GM21390 (cell line): ENCODE data around the gene FSD2.
A peak's percentile ranks its signal among the peaks of the same experiment; 100 is the strongest.
"Not testable (repeated sequence)": the region's sequence is repeated elsewhere in the genome, so short reads cannot be mapped to it uniquely, and the experiment has no call there.

Experiments used
- ATAC-seq: cut with Tn5 transposase; IDR thresholded peaks from one replicate; pipeline ENCODE4 v1.9.1; 2021; ENCODE audit not compliant: unreplicated experiment

FSD2 gene

DNA sequence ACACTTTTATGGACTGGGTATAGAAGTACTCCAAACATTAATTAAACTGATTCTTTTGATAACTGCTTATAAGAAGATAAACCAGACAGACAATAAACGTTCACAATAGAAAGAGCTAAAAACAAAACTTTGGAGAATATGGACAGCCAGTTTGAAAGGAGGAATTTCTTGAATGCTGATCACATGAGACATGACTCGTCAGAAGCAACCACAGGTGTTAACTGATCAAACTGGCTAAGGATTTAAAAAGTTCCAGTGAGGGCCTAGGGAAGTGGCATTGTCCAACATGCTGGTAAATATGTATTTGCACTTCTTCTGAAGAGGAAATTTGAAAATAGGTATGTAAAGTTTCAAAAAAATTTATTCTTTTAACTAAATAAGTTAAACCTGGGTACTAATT is 66.8 kb downstream of the FSD2 start:
- ATAC-seq: no peak

DNA sequence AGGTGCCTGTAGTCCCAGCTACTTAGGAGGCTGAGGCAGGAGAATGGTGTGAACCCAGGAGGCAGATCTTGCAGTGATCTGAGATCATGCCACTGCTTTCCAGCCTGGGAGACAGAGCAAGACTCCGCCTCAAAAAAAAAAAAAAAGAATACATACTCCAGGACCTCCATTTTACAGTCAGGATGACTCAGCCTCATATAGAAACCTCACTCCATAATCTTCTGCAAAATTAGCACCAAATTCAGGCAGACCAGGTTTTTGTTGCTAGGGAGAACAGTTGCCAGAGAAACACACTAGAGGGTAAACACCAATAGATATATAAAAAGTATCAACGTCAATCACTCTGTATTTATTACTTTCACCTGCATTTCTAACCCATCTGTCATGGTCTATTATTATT is 67.9 kb downstream of the FSD2 start:
- no peak for ATAC-seq

DNA sequence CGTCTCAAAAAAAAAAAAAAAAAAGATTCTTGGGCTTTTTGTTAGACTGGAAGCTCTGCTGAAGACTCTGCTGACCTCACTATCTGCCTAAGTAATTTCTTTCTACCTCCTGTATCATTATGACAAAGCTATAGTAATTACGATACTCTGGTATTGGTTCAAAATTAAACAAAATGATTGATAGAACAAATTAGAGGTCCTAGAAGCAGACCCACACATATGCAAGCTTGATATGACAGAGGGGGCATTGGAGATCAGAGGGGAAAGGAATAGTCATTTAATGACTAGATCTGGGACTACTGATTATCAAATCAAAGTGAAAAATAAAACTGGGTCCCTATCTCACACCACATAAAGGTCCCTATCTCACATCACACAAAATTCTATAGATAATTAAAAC is 74.3 kb downstream of the FSD2 start:
- no peak for ATAC-seq

DNA sequence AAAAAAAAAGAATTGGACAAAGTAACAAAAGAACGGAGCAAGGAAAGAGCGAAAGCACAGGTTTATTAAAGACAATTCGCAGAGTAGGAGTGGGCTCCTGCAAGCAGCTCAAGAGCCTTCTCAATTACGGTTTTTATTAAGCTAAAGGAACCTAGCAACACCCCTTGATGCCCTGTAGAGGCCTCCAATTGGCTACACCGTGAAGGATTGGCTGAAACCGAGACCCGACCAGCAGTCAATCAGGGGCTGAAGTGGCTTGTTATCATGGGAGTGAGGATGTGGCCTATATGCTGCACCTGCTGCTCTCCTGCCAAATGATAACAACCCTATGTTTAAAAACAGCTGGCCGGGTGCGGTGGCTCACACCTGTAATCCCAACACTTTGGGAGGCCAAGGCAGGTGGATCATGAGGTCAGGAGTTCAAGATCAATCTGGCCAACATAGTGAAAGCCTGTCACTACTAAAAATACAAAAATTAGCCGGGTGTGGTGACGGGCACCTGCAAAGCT is 75.8 kb downstream of the FSD2 start:
- no peak for ATAC-seq

DNA sequence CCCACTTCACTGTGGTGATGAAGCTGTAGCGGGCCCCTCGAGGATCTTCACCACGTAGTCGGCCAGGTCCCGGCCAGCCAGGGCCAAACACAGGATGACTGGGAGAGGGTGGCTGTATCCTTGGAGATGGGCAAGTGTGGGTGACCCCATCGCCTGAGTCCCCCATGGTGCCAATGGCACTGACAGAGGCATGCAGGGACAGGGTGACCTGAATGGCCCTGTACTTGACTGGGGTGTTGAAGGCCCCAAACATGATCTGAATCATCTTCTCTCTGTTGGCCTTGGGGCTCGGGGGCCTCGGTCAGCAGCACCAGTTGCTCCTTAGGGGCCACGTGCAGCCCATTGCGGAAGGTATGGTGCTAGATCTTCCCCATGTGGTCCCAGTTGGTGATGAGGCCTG is 79.1 kb downstream of the FSD2 start:
- ATAC-seq: no peak

DNA sequence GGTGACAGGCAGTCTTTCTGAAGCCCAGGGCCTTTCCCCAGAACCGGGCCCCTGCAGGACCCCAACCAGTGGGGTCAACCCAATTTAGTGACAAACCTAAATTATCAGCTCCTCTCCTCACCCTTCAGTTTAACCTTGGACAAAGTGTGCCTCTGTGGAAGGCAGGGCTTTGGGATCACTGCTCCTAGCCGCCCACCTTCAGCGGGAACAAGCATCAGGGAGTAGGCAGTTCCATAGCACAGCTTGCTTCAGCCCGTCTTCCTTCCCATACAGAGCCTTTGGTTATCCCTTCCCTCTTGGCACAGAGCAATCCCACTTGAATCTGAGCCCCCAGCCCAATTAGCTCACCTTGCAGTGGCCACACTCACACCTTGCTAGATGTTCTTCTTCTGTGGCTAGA is 90.9 kb downstream of the FSD2 start:
- no peak for ATAC-seq

DNA sequence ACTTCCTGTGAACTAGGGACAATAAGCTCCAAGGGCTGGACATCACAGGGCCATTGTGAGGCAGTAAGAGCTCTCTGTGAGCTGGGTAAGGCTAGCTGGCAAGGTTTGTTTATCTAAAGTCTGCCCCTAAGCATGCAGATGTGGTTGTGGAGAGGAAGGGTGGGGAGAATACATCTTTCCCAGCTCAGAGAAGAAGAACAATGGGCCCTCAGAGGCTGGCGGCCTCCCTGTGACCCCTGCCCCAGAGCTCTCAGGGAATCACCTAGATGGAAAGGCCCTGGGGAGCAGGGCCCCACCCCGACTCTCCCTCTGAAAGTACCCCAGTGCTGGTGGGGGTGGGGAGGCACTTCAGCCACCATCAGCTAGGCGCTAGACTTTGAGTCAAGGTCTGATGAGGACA is 91.9 kb downstream of the FSD2 start:
- ATAC-seq: no peak

DNA sequence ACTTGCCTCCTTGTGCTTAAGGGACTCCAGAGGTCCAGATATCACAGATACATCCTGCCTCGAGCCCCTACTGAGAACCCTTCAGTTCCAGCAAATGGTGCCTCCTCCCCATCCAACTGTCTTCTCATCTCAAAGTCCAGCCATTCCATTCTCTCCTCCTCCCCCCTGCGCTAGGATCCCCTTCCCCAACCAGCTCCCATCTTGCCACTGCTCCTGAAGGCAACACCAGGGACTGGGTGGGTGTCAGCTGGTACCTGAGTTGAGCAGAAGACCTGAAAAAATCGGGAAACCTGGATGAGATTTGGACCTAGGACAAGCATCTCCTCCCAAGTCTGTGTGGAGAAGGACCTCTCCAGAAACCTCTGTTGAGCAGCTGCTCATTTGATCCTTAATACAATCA is 93.8 kb downstream of the FSD2 start:
- ATAC-seq: no peak

DNA sequence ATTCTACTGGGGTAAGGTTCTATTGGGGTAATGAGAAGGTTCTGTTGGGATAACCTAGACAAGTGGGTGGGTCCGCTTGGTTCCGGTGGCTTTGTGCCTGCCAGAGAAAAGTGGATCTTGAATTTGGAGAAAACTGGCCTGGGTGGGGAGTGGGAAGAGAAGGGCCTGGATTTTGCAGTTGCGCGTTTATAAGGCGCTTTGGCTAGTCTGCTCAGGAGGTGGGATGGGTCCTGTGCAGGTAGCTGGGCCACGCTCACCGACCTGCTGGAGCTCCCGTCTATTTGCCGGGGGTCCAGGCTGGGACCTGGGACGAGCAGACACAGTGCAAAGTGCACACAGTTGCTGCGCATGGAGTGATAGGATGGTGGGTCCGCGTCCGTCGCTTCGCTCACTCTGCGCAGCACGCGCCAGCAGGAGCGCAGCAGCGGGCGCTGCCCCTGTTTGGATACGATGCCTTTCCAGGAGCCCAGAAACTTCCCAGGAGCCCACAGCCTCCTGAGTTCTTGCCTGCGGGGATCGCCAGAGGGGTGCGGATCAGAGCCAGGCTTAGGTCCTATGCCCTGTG is 94.9 kb downstream of the FSD2 start:
- ATAC-seq: no peak

DNA sequence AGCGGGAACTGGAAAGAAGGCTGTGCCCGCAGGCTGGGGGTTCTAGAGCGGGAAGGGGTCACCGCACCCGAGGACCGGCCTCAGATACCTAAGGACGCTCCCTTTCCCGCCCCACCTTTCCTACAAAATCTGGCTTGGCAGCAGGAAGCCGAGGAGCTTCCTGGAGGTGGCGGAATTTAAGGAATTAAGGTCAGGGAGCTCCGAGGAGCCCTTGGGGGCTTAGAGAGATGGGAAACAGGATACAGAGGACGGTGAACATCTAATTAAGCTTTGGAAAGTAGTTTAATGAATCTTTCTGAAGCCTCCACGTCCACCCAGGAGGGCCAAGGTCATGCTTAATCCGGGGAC is 95.7 kb downstream of the FSD2 start:
- no peak for ATAC-seq

DNA sequence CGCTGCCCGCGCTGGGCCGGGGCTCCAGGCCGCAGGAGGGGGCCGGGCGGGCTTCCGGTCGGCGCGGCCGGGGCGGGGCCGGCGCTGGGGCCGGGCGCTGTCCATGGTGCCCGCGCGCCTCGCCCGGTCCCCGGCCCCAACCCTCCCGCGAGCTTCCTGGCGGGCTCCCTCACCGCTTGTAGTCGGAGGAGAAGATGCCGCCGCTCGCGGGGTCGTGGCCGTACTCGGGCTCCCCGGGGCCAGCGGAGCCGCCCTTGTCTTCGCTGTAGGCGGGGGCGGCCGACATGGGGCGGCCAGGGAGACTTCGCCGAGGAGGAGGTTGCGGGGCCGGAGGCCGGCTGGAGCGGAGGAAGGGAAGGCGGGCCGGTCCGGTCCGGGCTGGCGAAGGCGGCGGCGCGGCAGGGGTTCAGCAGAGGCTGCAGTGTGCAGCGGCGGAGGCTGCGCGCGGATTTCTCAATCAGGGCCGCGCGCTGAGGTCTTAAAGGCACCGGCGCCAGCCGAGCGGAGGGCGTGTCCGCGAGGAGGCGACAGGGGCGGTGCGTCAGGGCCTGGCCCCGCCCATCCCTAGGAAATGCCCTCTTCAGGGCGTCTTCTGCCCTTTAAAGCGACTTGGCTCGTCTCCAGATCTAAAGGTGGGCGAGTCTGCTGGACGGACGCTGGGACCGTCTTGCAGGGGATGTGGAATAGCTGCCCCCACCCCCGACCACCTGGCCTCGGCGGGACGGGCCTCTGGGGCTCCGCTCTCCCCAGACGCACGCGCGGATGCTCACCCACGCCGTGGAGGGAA is 96.3 kb downstream of the FSD2 start, which contains the start of gene AP3B2:
AP3B2 (minus strand) TSS at position 455 of the 787 bp plus-strand sequence; CDS start at position 286, 169 bp downstream.
- peak; percentile 95 for ATAC-seq

DNA sequence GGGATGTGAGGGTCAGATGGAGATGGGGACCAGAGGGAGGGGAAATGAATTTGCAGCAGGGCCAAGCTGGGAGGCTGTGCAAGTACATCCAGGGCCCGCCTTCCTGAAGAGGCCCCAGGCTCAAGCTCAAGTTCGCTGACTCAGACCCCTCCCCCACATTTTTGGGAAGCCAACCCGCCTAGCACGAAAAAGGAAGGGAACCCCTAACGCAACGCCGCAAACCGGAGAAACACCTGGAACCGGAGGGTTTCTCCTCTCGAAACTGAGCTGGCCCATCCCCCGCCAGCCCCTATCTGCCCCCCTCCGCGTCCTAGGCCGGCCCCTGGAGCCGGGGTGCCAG is 96.8 kb downstream of the FSD2 start:
- ATAC-seq: no peak

DNA sequence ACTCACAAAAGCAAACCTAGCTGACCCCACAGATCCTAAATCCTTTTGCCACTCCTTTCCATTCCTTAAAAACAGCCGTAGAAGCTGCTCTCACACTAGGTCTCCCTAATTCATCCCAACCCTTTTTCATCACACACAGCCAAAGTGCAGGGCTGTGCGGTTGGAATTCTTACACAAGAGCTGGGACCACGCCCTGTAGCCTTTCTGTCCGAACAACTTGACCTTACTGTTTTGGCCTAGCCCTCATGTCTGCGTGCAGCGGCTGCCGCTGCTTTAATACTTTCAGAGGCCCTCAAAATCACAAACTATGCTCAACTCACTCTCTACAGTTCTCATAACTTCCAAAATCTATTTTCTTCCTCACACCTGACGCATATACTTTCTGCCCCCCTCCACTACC is 100.0 kb downstream of the FSD2 start:
- not testable (repeated sequence) for ATAC-seq
